HG02610 (cell line): Measurements from ENCODE around the gene RAB3IP.
"Not testable (repeated sequence)": the region's sequence is repeated elsewhere in the genome, so short reads cannot be mapped to it uniquely, and the experiment has no call there.

ENCODE experiments used
- ATAC-seq: cut with Tn5 transposase; IDR thresholded peaks from one replicate; pipeline ENCODE4 v1.9.1; 2021; ENCODE audit warnings: mild to moderate bottlenecking, moderate library complexity; ENCODE audit not compliant: unreplicated experiment

RAB3IP gene

GRCh38 chr12:69834147-69834546 lies 95.5 kb downstream of the RAB3IP start:
- no peak for ATAC-seq

GRCh38 chr12:69834576-69834975 lies 95.9 kb downstream of the RAB3IP start:
- ATAC-seq: no peak

GRCh38 chr12:69835081-69835480 lies 96.4 kb downstream of the RAB3IP start:
- no peak for ATAC-seq

- no peak for ATAC-seq
Observed at GRCh38 chr12:69836015-69836414, 97.4 kb downstream of the RAB3IP start.

GRCh38 chr12:69837191-69837590 lies 98.5 kb downstream of the RAB3IP start:
- no peak for ATAC-seq

- ATAC-seq: no peak
Observed at GRCh38 chr12:69837657-69838415, 99.2 kb downstream of the RAB3IP start.

GRCh38 chr12:69840727-69841126 lies 102.1 kb downstream of the RAB3IP start:
- no peak for ATAC-seq

GRCh38 chr12:69843608-69844007 lies 104.9 kb downstream of the RAB3IP start:
- ATAC-seq: no peak

- no peak for ATAC-seq
Observed at GRCh38 chr12:69844416-69844815, 105.8 kb downstream of the RAB3IP start.

- ATAC-seq: no peak
Observed at GRCh38 chr12:69844836-69845235, 106.2 kb downstream of the RAB3IP start.

GRCh38 chr12:69846976-69847375 lies 108.3 kb downstream of the RAB3IP start:
- no peak for ATAC-seq

GRCh38 chr12:69851976-69852375 lies 113.3 kb downstream of the RAB3IP start:
- ATAC-seq: no peak

GRCh38 chr12:69853176-69853961 lies 114.7 kb downstream of the RAB3IP start:
- ATAC-seq: not testable (repeated sequence)

GRCh38 chr12:69866698-69867097 lies 128.0 kb downstream of the RAB3IP start:
- ATAC-seq: no peak

- ATAC-seq: no peak
Observed at GRCh38 chr12:69868695-69869094, 130.0 kb downstream of the RAB3IP start.

- ATAC-seq: no peak
Observed at GRCh38 chr12:69872804-69873203, 134.1 kb downstream of the RAB3IP start.
